Endothelial cell of umbilical vein (primary cell): ENCODE results near the gene MAN2C1. TPM values are rescaled to one million over a fixed set of nuclear protein-coding genes. Genes with fewer than 3 reads are reported as not detected.

ENCODE experiments used
- BruUV-seq: library from RNA; stranded (reverse); fragments of 400-500 nt; replicated peaks from 2 replicates; lab custom pipeline; 2021; lab: Mats Ljungman, UMichigan
- CTCF ChIA-PET: fragments of 300-600, 350-600 bp; sonication (Branson Sonifier 250); formaldehyde crosslinking; loops from one replicate; lab custom pipeline; 2021; ENCODE audit warnings: antibody characterized with exemption, inconsistent platforms; lab: Charles Lee
- POLR2A ChIA-PET: fragments of 300-600, 350-600 bp; sonication (Branson Sonifier 250); formaldehyde crosslinking; loops from one replicate; lab custom pipeline; 2021; ENCODE audit warnings: antibody characterized with exemption, inconsistent platforms; lab: Charles Lee
- DNase-seq: peaks from one replicate; pipeline ENCODE4 v3.0.0-alpha.2; 2011; ENCODE audit warnings: low read depth, low spot score
- FAIRE-seq: peaks from 2 replicates; lab custom pipeline; 2011; peaks lifted over from hg19 to GRCh38; lab: Jason Lieb, UNC
- H2AFZ ChIP-seq: 2 replicates; pipeline ENCODE4 v1.6.0; 2012; ENCODE audit warnings: low read depth, low read length, control low read depth, inconsistent platforms
- H3K27ac ChIP-seq: 2 replicates; pipeline ENCODE4 v1.5.1; 2011; ENCODE audit warnings: low read depth, mild to moderate bottlenecking, control low read depth, low read length, moderate library complexity; ENCODE audit not compliant: insufficient read depth
- H3K27me3 ChIP-seq, 2 experiments: 2 replicates each; pipeline versions ENCODE4 v1.6.0 to v1.6.1; 2011; ENCODE audit warnings: low read length in 2 of 2, mixed read lengths in 1 of 2; ENCODE audit not compliant: control insufficient read depth in 2 of 2, insufficient read depth in 2 of 2
- H3K36me3 ChIP-seq, 2 experiments: 2 replicates in 1 of 2; 3 replicates in 1 of 2; pipeline ENCODE4 v1.5.1; 2011; ENCODE audit warnings: low read length in 2 of 2, mild to moderate bottlenecking in 1 of 2, moderate library complexity in 1 of 2; ENCODE audit not compliant: control insufficient read depth in 2 of 2, insufficient read depth in 2 of 2; ENCODE audit errors: extremely low read depth in 1 of 2
- H3K4me1 ChIP-seq: 3 replicates; pipeline ENCODE4 v1.5.1; 2011; ENCODE audit warnings: mild to moderate bottlenecking, low read length; ENCODE audit not compliant: control insufficient read depth, insufficient read depth; ENCODE audit errors: extremely low read depth
- H3K4me2 ChIP-seq: 2 replicates; pipeline ENCODE4 v1.6.1; 2011; ENCODE audit warnings: low read length, control low read depth, mixed read lengths; ENCODE audit not compliant: insufficient read depth
- H3K4me3 ChIP-seq, 3 experiments: fragments of 200-600 bp in 1 of 3; sonication (generic), shearing (Covaris generic) in 1 of 3; replicated peaks in 1 of 3; 2 replicates each; pipeline ENCODE4 v1.5.1; 2011 to 2016; ENCODE audit warnings: control low read depth in 3 of 3, low read length in 3 of 3, mild to moderate bottlenecking in 2 of 3, inconsistent platforms in 1 of 3, low read depth in 1 of 3, moderate library complexity in 1 of 3; ENCODE audit not compliant: insufficient read depth in 1 of 3
- H3K79me2 ChIP-seq: 2 replicates; pipeline ENCODE4 v1.6.0; 2012; ENCODE audit warnings: low read length, inconsistent platforms; ENCODE audit not compliant: control insufficient read depth, insufficient read depth
- H3K9ac ChIP-seq: replicated peaks from 2 replicates; pipeline ENCODE3; 2011; ENCODE audit warnings: low read length, control low read depth; ENCODE audit not compliant: insufficient read depth; ENCODE audit errors: extremely low read depth
- H3K9me1 ChIP-seq: replicated peaks from 3 replicates; pipeline ENCODE4 v1.6.0; 2011; ENCODE audit warnings: mild to moderate bottlenecking, low read length; ENCODE audit not compliant: control insufficient read depth, insufficient read depth; ENCODE audit errors: extremely low read depth
- H3K9me3 ChIP-seq: replicated peaks from 2 replicates; pipeline ENCODE4 v1.5.1; 2012; ENCODE audit warnings: low read length, inconsistent platforms; ENCODE audit not compliant: control insufficient read depth, insufficient read depth
- H4K20me1 ChIP-seq: replicated peaks from 2 replicates; pipeline ENCODE3; 2011; ENCODE audit warnings: mild to moderate bottlenecking, low read length; ENCODE audit not compliant: control insufficient read depth, insufficient read depth; ENCODE audit errors: extremely low read depth
- CTCF ChIP-seq, 2 donors: IDR thresholded peaks; 1 replicate in 1 of 2; 2 replicates in 1 of 2; pipeline ENCODE4 v1.5.1; 2011; ENCODE audit warnings: low read length in 2 of 2, mild to moderate bottlenecking in 2 of 2, moderate library complexity in 2 of 2, control low read depth in 1 of 2, inconsistent platforms in 1 of 2, low read depth in 1 of 2; ENCODE audit not compliant: insufficient read depth in 1 of 2; ENCODE audit errors: extremely low read depth in 1 of 2
- FOS ChIP-seq: IDR thresholded peaks from 2 replicates; pipeline ENCODE4 v1.6.1; 2011; ENCODE audit warnings: mild to moderate bottlenecking, low read length, moderate library complexity, borderline replicate concordance; ENCODE audit not compliant: insufficient read depth
- GATA2 ChIP-seq: IDR thresholded peaks from 2 replicates; pipeline ENCODE4 v1.7.0; 2011; ENCODE audit warnings: low read depth, mild to moderate bottlenecking, moderate library complexity, mixed read lengths, low read length; ENCODE audit not compliant: insufficient read length, insufficient read depth
- JUN ChIP-seq: IDR thresholded peaks from 2 replicates; pipeline ENCODE4 v1.6.1; 2011; ENCODE audit warnings: borderline replicate concordance, low read depth; ENCODE audit not compliant: insufficient read length, insufficient read depth
- MYC ChIP-seq: IDR thresholded peaks from one replicate; pipeline ENCODE4 v1.6.1; 2011; ENCODE audit warnings: mild to moderate bottlenecking, low read depth, low read length
- POLR2A ChIP-seq: IDR thresholded peaks from 2 replicates; pipeline ENCODE4 v1.6.1; 2012; ENCODE audit warnings: low read depth, mild to moderate bottlenecking, control low read depth, low read length
- POLR2AphosphoS5 ChIP-seq: IDR thresholded peaks from 2 replicates; pipeline ENCODE4 v1.6.1; 2012; ENCODE audit warnings: low read depth, mild to moderate bottlenecking, control low read depth, low read length, moderate library complexity; ENCODE audit not compliant: insufficient read depth
- dilution Hi-C: fragments of 300-500 bp; cut with MboI; formaldehyde crosslinking; loops from one replicate; pipeline ENCODE4 v1.15.0; 2019; ENCODE audit warnings: low sequenced_read_pairs; ENCODE audit not compliant: extremely low pct_ligation_motif_present
- intact Hi-C: fragments of 100-400 bp; cut with micrococcal nuclease; formaldehyde crosslinking; loops from one replicate; pipeline ENCODE4 v1.10.0; 2022
- polyA plus RNA-seq, 4 experiments: library from polyadenylated mRNA; depleted of rRNA in 3 of 4; stranded (reverse) in 3 of 4; unstranded in 1 of 4; fragments of >200 nt; gene quantifications; 2 replicates each; pipeline versions ENCODE4 v1.2.1 to v1.2.3, GENCODE V29; 2011 to 2012; ENCODE audit warnings: missing spikeins in 1 of 4
- total RNA-seq: library from RNA; stranded (reverse); gene quantifications from 2 replicates; pipeline ENCODE4 v1.2.3, GENCODE V29; 2021

MAN2C1 gene
- total and polyA plus RNA-seq, 2 donors (not counting 3 experiments of a cell fraction or from before 2014, with no cell fraction given) = 198 to 248 TPM

DNA sequence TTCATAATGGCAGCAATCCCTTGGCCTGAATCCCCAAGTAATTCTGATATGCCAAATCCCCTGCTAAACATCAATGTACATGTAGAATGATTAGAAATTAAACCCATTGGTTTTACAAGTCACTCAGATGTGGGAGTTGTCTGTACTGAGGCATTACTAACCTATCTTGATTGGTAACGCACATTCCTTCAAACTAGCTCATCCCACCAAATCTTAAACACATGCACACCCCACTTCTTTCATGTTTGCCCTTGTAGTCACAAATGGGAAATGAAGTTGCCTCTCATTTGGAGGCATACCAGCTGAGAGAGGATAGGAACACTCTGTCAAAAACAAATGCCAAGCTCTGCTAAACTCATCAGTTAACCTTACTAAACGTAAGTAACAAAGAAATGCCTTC, 29.1 kb upstream of the MAN2C1 start:
- no TSS peak for BruUV-seq
- no peak for TF ChIP-seq CTCF (IDR thresholded peaks at IDR 0.05; ENCODE audit: extremely low read depth in 1 of 2, insufficient read depth in 1 of 2, low read depth in 1 of 2, low read length in 2 of 2)
- TF ChIP-seq FOS = no peak
- TF ChIP-seq GATA2 = no peak
- no peak for TF ChIP-seq POLR2AphosphoS5
- TF ChIP-seq POLR2A = no peak
- no peak for TF ChIP-seq JUN
- TF ChIP-seq MYC = no peak
- intact Hi-C loops = no loop called here
- Histone ChIP-seq H3K4me1 (no peaks in the 10 kb centered on the region), H3K9ac (no peak overlapping the region), H3K9me1 (no peaks in the 10 kb centered on the region), H3K4me2 (no peak overlapping the region), H3K36me3 (peaks cover 19 to 21% of the 10 kb centered on the region in 2 experiments), H3K4me3 (no peak overlapping the region), H3K27me3 (no peaks in the 10 kb centered on the region), H3K79me2 (no peaks in the 10 kb centered on the region), H3K27ac (no peak overlapping the region), H3K9me3 (no peaks in the 10 kb centered on the region), H4K20me1 (no peaks in the 10 kb centered on the region), H2AFZ (no peak overlapping the region)
- FAIRE-seq (no peak), DNase-seq (no peak)
- CTCF ChIA-PET = interaction anchor here (1.4 kb wide), 1 partner anchor 9 kb away, joined by 4 read pairs; no protein-coding TSS in a partner anchor
- POLR2A ChIA-PET = no interaction called here
- dilution Hi-C loops = no loop called here
